K562 (cell line): ENCODE measurements around the gene S100A9. TPM values are rescaled to one million over a fixed set of nuclear protein-coding genes. Genes with fewer than 3 reads are reported as not detected.

Experiments
- ATAC-seq: fragments of 200-7000 bp; cut with Tn5 transposase; 3 replicates; pipeline ENCODE4 v1.9.1; 2020; ENCODE audit warnings: moderate library complexity
- BruUV-seq: library from RNA; stranded (reverse); fragments of 400-500 nt; replicated peaks from 2 replicates; lab custom pipeline; 2021; lab: Mats Ljungman, UMichigan
- CTCF ChIA-PET: fragments of 300-600 bp; formaldehyde crosslinking; extraction: SDS; loops from one replicate; lab custom pipeline; 2021; ENCODE audit warnings: low intra/inter-chr PET ratio; lab: Yijun Ruan, JAX
- POLR2A ChIA-PET: fragments of 300-600, 350-650 bp; sonication (Branson Sonifier 250); formaldehyde crosslinking; extraction: SDS; loops from one replicate; lab custom pipeline; 2021; ENCODE audit warnings: antibody characterized with exemption, inconsistent platforms; lab: Yijun Ruan, JAX
- DNase-seq, 4 experiments: peaks; one replicate each; pipeline versions ENCODE4 v3.0.0 to v3.0.0-alpha.2; 2011 to 2018; ENCODE audit warnings: low spot score in 3 of 4, mixed read lengths in 3 of 4; ENCODE audit errors: extremely low read depth in 1 of 4
- FAIRE-seq: peaks from 2 replicates; lab custom pipeline; 2011; peaks lifted over from hg19 to GRCh38; lab: Jason Lieb, UNC
- H2AFZ ChIP-seq: 2 replicates; pipeline ENCODE4 v1.6.0; 2011; ENCODE audit warnings: low read depth, low read length, control low read depth, inconsistent platforms
- H3K27ac ChIP-seq: fragments of 200-600 bp; 3 replicates; pipeline ENCODE4 v1.8.0; 2011; ENCODE audit warnings: low read depth, mild to moderate bottlenecking, control low read depth, inconsistent platforms, low read length, moderate library complexity, mixed read lengths; ENCODE audit errors: extremely low read depth
- H3K27me3 ChIP-seq, 2 experiments: fragments of 300-600 bp in 1 of 2; 2 replicates in 1 of 2; 3 replicates in 1 of 2; pipeline versions ENCODE4 v1.6.0 to v1.8.0; 2011; ENCODE audit warnings: inconsistent platforms in 2 of 2, low read length in 2 of 2, mild to moderate bottlenecking in 1 of 2, mixed read lengths in 1 of 2, moderate library complexity in 1 of 2; ENCODE audit not compliant: control insufficient read depth in 2 of 2, insufficient read depth in 2 of 2
- H3K36me3 ChIP-seq: fragments of 300-600 bp; 3 replicates; pipeline ENCODE4 v1.8.0; 2011; ENCODE audit warnings: mild to moderate bottlenecking, low read length, inconsistent platforms; ENCODE audit not compliant: control insufficient read depth, insufficient read depth
- H3K4me1 ChIP-seq, 2 experiments: fragments of 200-600 bp in 1 of 2; replicated peaks in 1 of 2; 2 replicates in 1 of 2; 3 replicates in 1 of 2; pipeline versions ENCODE4 v1.5.1 to v1.8.0; 2011; ENCODE audit warnings: inconsistent platforms in 2 of 2, low read length in 2 of 2, mild to moderate bottlenecking in 1 of 2, mixed read lengths in 1 of 2, moderate library complexity in 1 of 2; ENCODE audit not compliant: control insufficient read depth in 2 of 2, insufficient read depth in 2 of 2
- H3K4me2 ChIP-seq: 2 replicates; pipeline ENCODE4 v1.6.1; 2011; ENCODE audit warnings: low read length, control low read depth, inconsistent platforms, mixed read lengths; ENCODE audit not compliant: insufficient read depth
- H3K4me3 ChIP-seq: fragments of 200-600 bp; sonication (generic), shearing (Covaris generic); 2 replicates; pipeline ENCODE4 v1.5.1; 2016; ENCODE audit warnings: control low read depth, inconsistent platforms
- H3K79me2 ChIP-seq: fragments of 200-600 bp; 3 replicates; pipeline ENCODE4 v1.8.0; 2011; ENCODE audit warnings: low read length, inconsistent platforms; ENCODE audit not compliant: control insufficient read depth, insufficient read depth
- H3K9ac ChIP-seq, 2 experiments: 2 replicates each; pipeline versions ENCODE4 v1.6.0 to v1.6.1; 2011; ENCODE audit warnings: low read depth in 2 of 2, low read length in 2 of 2, control low read depth in 1 of 2, inconsistent platforms in 1 of 2, mild to moderate bottlenecking in 1 of 2, mixed read lengths in 1 of 2; ENCODE audit not compliant: insufficient read depth in 1 of 2
- H3K9me1 ChIP-seq: one replicate; pipeline ENCODE4 v1.6.0; 2011; ENCODE audit warnings: inconsistent platforms, mild to moderate bottlenecking, low read length, moderate library complexity; ENCODE audit not compliant: control insufficient read depth, insufficient read depth
- H3K9me3 ChIP-seq: replicated peaks from 2 replicates; pipeline ENCODE4 v1.5.1; 2011; ENCODE audit warnings: low read depth, low read length, inconsistent platforms; ENCODE audit not compliant: control insufficient read depth, insufficient read depth
- H4K20me1 ChIP-seq: replicated peaks from 2 replicates; pipeline ENCODE4 v1.6.1; 2011; ENCODE audit warnings: low read length, inconsistent platforms, mixed read lengths; ENCODE audit not compliant: control insufficient read depth, insufficient read depth
- DPF2 ChIP-seq: fragments of 450-650 bp; IDR thresholded peaks from 2 replicates; pipeline ENCODE4 v1.6.1; 2016
- GABPA ChIP-seq: fragments of 200-800 bp; sonication (Bioruptor generic); conservative IDR thresholded peaks from 2 replicates; pipeline ENCODE4 v1.6.1; 2016; ENCODE audit warnings: low read depth, missing genetic modification characterization, missing compliant biosample characterization
- LCOR ChIP-seq: sonication (generic); formaldehyde crosslinking; IDR thresholded peaks from 2 replicates; pipeline ENCODE4 v1.8.0; 2022; ENCODE audit warnings: mild to moderate bottlenecking, missing genetic modification reagents
- NCOA1 ChIP-seq: fragments of 450-650 bp; IDR thresholded peaks from 2 replicates; pipeline ENCODE4 v1.6.1; 2016; ENCODE audit warnings: low read depth
- RBM22 ChIP-seq: fragments of 200-400 bp; formaldehyde crosslinking; IDR thresholded peaks from 2 replicates; pipeline ENCODE4 v1.6.1; 2018; ENCODE audit warnings: low read length, low read depth; ENCODE audit not compliant: poor library complexity, severe bottlenecking
- SRSF1 ChIP-seq: fragments of 200-400 bp; formaldehyde crosslinking; IDR thresholded peaks from 2 replicates; pipeline ENCODE4 v1.6.1; 2017; ENCODE audit warnings: mild to moderate bottlenecking, low read depth, low read length, moderate library complexity
- STAG1 ChIP-seq: sonication (generic); formaldehyde crosslinking; IDR thresholded peaks from 2 replicates; pipeline ENCODE4 v1.5.0; 2020; ENCODE audit warnings: missing genetic modification reagents, borderline replicate concordance
- TAF1 ChIP-seq: IDR thresholded peaks from 2 replicates; pipeline ENCODE4 v1.6.1; 2011; ENCODE audit warnings: mild to moderate bottlenecking, low read length, moderate library complexity; ENCODE audit not compliant: insufficient read depth, control insufficient read depth, severe bottlenecking; ENCODE audit errors: extremely low read depth
- TCFL5 ChIP-seq: fragments of 250-450 bp; sonication (Bioruptor Pico); conservative IDR thresholded peaks from 2 replicates; pipeline ENCODE4 v1.6.1; 2021; ENCODE audit warnings: mild to moderate bottlenecking, moderate library complexity, matching md5 sums
- XRCC3 ChIP-seq: fragments of 450-650 bp; IDR thresholded peaks from 2 replicates; pipeline ENCODE4 v1.6.1; 2017; ENCODE audit warnings: mild to moderate bottlenecking, moderate library complexity
- ZNF184 ChIP-seq: sonication (generic); formaldehyde crosslinking; IDR thresholded peaks from 2 replicates; pipeline ENCODE4 v1.5.0; 2020; ENCODE audit warnings: missing genetic modification reagents
- WGBS: fragments of 100-300 bp; shearing (Covaris generic); methylation state at CpG from one replicate; pipeline ENCODE4 v1.1.6; 2016; ENCODE audit warnings: low coverage, mixed read lengths; ENCODE audit not compliant: insufficient coverage; ENCODE audit errors: missing lambda C conversion rate; 5-methylcytosine and 5-hydroxymethylcytosine counted together
- in situ Hi-C: fragments of 300-500 bp; cut with MboI; formaldehyde crosslinking; loops from 4 replicates; pipeline ENCODE4 v1.15.0; 2018; ENCODE audit warnings: inconsistent platforms, mixed read lengths
- intact Hi-C: fragments of 100-400 bp; cut with micrococcal nuclease; formaldehyde crosslinking; loops from 2 replicates; pipeline ENCODE4 v1.14.2; 2022
- polyA plus RNA-seq, 8 experiments: library from polyadenylated mRNA; depleted of rRNA in 4 of 8; stranded (reverse) in 5 of 8; unstranded in 3 of 8; fragments of >200 nt; fragmentation: Nextera tagmentation in 2 of 8; fragmentation: Illumina TruSeq in 1 of 8; extraction: Ambion mirVana in 2 of 8; extraction: Trizol in 1 of 8; gene quantifications; 2 replicates each; pipeline versions ENCODE4 v1.2.1 to v1.2.3, GENCODE V29; 2011 to 2014; ENCODE audit warnings: inconsistent platforms in 1 of 8, missing spikeins in 1 of 8
- total RNA-seq, 7 experiments: library from RNA; depleted of rRNA in 6 of 7; stranded (reverse); fragments of >200 nt in 6 of 7; fragmentation: Illumina TruSeq in 2 of 7; extraction: Trizol in 2 of 7; gene quantifications; 2 replicates each; pipeline versions ENCODE4 v1.2.1 to v1.2.3, GENCODE V29; 2011 to 2021; ENCODE audit warnings: low replicate concordance in 1 of 7
- TF ChIP-seq, protein P1 (sequence below), 3 experiments: fragments of 200-800 bp in 1 of 3; fragments of 250-450 bp in 1 of 3; fragments of 450-650 bp in 1 of 3; sonication (Bioruptor Pico) in 1 of 3; sonication (Bioruptor generic) in 1 of 3; formaldehyde crosslinking in 1 of 3; IDR thresholded peaks; 2 replicates each; pipeline versions ENCODE4 v1.6.1 to v1.8.0; 2016 to 2022; ENCODE audit warnings: mild to moderate bottlenecking in 2 of 3, missing genetic modification characterization in 2 of 3, missing compliant biosample characterization in 1 of 3, moderate library complexity in 1 of 3
- TF ChIP-seq, protein P2 (sequence below): sonication (generic); formaldehyde crosslinking; IDR thresholded peaks from 2 replicates; pipeline ENCODE4 v1.8.1; 2022; ENCODE audit warnings: missing genetic modification reagents

Gene S100A9
- total and polyA plus RNA-seq, 9 of the 15 experiments (the other 6 are each of a cell fraction or from before 2014, with no cell fraction given) = 0.80 TPM; not detected in 8

GRCh38 chr1:153370146-153370545 lies 12.5 kb downstream of the S100A9 start (continued):
- TF ChIP-seq, protein P1, sequence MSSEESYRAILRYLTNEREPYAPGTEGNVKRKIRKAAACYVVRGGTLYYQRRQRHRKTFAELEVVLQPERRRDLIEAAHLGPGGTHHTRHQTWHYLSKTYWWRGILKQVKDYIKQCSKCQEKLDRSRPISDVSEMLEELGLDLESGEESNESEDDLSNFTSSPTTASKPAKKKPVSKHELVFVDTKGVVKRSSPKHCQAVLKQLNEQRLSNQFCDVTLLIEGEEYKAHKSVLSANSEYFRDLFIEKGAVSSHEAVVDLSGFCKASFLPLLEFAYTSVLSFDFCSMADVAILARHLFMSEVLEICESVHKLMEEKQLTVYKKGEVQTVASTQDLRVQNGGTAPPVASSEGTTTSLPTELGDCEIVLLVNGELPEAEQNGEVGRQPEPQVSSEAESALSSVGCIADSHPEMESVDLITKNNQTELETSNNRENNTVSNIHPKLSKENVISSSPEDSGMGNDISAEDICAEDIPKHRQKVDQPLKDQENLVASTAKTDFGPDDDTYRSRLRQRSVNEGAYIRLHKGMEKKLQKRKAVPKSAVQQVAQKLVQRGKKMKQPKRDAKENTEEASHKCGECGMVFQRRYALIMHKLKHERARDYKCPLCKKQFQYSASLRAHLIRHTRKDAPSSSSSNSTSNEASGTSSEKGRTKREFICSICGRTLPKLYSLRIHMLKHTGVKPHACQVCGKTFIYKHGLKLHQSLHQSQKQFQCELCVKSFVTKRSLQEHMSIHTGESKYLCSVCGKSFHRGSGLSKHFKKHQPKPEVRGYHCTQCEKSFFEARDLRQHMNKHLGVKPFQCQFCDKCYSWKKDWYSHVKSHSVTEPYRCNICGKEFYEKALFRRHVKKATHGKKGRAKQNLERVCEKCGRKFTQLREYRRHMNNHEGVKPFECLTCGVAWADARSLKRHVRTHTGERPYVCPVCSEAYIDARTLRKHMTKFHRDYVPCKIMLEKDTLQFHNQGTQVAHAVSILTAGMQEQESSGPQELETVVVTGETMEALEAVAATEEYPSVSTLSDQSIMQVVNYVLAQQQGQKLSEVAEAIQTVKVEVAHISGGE (CRISPR knock-in tag; IDR thresholded peaks at IDR 0.05) = no peak
- TF ChIP-seq, protein P2, sequence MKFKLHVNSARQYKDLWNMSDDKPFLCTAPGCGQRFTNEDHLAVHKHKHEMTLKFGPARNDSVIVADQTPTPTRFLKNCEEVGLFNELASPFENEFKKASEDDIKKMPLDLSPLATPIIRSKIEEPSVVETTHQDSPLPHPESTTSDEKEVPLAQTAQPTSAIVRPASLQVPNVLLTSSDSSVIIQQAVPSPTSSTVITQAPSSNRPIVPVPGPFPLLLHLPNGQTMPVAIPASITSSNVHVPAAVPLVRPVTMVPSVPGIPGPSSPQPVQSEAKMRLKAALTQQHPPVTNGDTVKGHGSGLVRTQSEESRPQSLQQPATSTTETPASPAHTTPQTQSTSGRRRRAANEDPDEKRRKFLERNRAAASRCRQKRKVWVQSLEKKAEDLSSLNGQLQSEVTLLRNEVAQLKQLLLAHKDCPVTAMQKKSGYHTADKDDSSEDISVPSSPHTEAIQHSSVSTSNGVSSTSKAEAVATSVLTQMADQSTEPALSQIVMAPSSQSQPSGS (CRISPR knock-in tag) = no peak
- TF ChIP-seq DPF2 = no peak
- no peak for TF ChIP-seq NCOA1
- no peak for TF ChIP-seq TCFL5

- WGBS = 5% methylated on average over 1 of the region's 1 CpG
- no TSS peak for BruUV-seq
Measured at GRCh38 chr1:153371231-153371630, 13.6 kb downstream of the S100A9 start.

More at GRCh38 chr1:153371231-153371630, 13.6 kb downstream of the S100A9 start:
- Histone ChIP-seq H4K20me1 (no peaks in the 10 kb centered on the region), H3K27ac (no peak overlapping the region), H3K27me3 (peaks cover 0 to 27% of the 10 kb centered on the region in 2 experiments; a peak in 4 of 5 replicates), H3K9ac (no peak overlapping the region), H3K9me3 (no peaks in the 10 kb centered on the region), H3K4me1 (no peaks in the 10 kb centered on the region), H3K4me3 (no peak overlapping the region), H3K79me2 (no peaks in the 10 kb centered on the region), H3K9me1 (no peaks in the 10 kb centered on the region), H3K4me2 (no peak overlapping the region), H3K36me3 (no peaks in the 10 kb centered on the region), H2AFZ (no peak overlapping the region)
- no peak for FAIRE-seq
- DNase-seq = no peak
- intact Hi-C loops = no loop called here
- POLR2A ChIA-PET = no interaction called here
- in situ Hi-C loops = no loop called here
- CTCF ChIA-PET = no interaction called here
- ATAC-seq = no peak
- TF ChIP-seq RBM22 = no peak
- no peak for TF ChIP-seq XRCC3
- no peak for TF ChIP-seq ZNF184 (CRISPR knock-in tag)
- no peak for TF ChIP-seq LCOR
- no peak for TF ChIP-seq STAG1
- no peak for TF ChIP-seq SRSF1
- no peak for TF ChIP-seq TAF1
- no peak for TF ChIP-seq GABPA (tag)
